IMR-90 (cell line): ENCODE results near the gene SPDYE4. TPM values are rescaled to one million over a fixed set of nuclear protein-coding genes. Genes with fewer than 3 reads are reported as not detected.

ENCODE experiments used
- ATAC-seq: fragments of 200-7000 bp; cut with Tn5 transposase; 2 replicates; pipeline ENCODE4 v1.9.1; 2020; ENCODE audit warnings: low read depth, mild to moderate bottlenecking, moderate library complexity
- BruUV-seq: library from RNA; stranded (reverse); fragments of 400-500 nt; replicated peaks from 2 replicates; lab custom pipeline; 2021; lab: Mats Ljungman, UMichigan
- CTCF ChIA-PET: fragments of 300-600 bp; formaldehyde crosslinking; extraction: SDS; loops from one replicate; lab custom pipeline; 2021; ENCODE audit warnings: antibody characterized with exemption; lab: Yijun Ruan, JAX
- POLR2A ChIA-PET: fragments of 300-600 bp; sonication (Branson Sonifier 250); formaldehyde crosslinking; loops from one replicate; lab custom pipeline; 2022; ENCODE audit warnings: antibody characterized with exemption; ENCODE audit not compliant: unreplicated experiment; lab: Charles Lee
- DNase-seq: peaks from one replicate; pipeline ENCODE4 v3.0.0; 2013
- H2AFZ ChIP-seq: replicated peaks from 2 replicates; pipeline ENCODE3; 2013; ENCODE audit warnings: low read length, mild to moderate bottlenecking; ENCODE audit not compliant: poor library complexity
- H2AK5ac ChIP-seq: 2 replicates; pipeline ENCODE4 v1.6.1; 2013; ENCODE audit warnings: low read depth, low read length, inconsistent platforms
- H2AK9ac ChIP-seq: replicated peaks from 2 replicates; pipeline ENCODE3; 2013; ENCODE audit warnings: mild to moderate bottlenecking, low read depth, low read length, moderate library complexity; ENCODE audit not compliant: poor library complexity
- H2BK120ac ChIP-seq: 2 replicates; pipeline ENCODE4 v1.6.1; 2013; ENCODE audit warnings: low read depth, low read length, inconsistent platforms
- H2BK15ac ChIP-seq: 3 replicates; pipeline ENCODE4 v1.6.1; 2013; ENCODE audit warnings: low read depth, low read length, inconsistent platforms
- H2BK20ac ChIP-seq: 2 replicates; pipeline ENCODE4 v1.6.1; 2013; ENCODE audit warnings: low read depth, mild to moderate bottlenecking, inconsistent platforms, low read length, moderate library complexity
- H2BK5ac ChIP-seq: 2 replicates; pipeline ENCODE4 v1.6.1; 2013; ENCODE audit warnings: mild to moderate bottlenecking, low read depth, low read length, inconsistent platforms; ENCODE audit not compliant: poor library complexity, severe bottlenecking
- H3K14ac ChIP-seq: replicated peaks from 2 replicates; pipeline ENCODE4 v1.6.1; 2013; ENCODE audit warnings: low read depth, low read length, inconsistent platforms
- H3K18ac ChIP-seq: 2 replicates; pipeline ENCODE4 v1.6.1; 2013; ENCODE audit warnings: low read depth, low read length, control low read depth
- H3K23ac ChIP-seq: 2 replicates; pipeline ENCODE4 v1.6.1; 2013; ENCODE audit warnings: low read depth, low read length, inconsistent platforms
- H3K27ac ChIP-seq: 2 replicates; pipeline ENCODE4 v1.5.1; 2013; ENCODE audit warnings: mild to moderate bottlenecking, control low read depth, low read length; ENCODE audit not compliant: insufficient read depth
- H3K27me3 ChIP-seq: 2 replicates; pipeline ENCODE4 v1.6.1; 2013; ENCODE audit warnings: low read length; ENCODE audit not compliant: control insufficient read depth, insufficient read depth
- H3K36me3 ChIP-seq: 2 replicates; pipeline ENCODE4 v1.6.1; 2013; ENCODE audit warnings: low read length, mixed read lengths; ENCODE audit not compliant: control insufficient read depth, insufficient read depth
- H3K4ac ChIP-seq: 2 replicates; pipeline ENCODE4 v1.6.1; 2013; ENCODE audit warnings: low read depth, low read length, inconsistent platforms
- H3K4me1 ChIP-seq: 2 replicates; pipeline ENCODE4 v1.6.1; 2013; ENCODE audit warnings: low read length, mixed read lengths; ENCODE audit not compliant: control insufficient read depth, insufficient read depth
- H3K4me2 ChIP-seq: 2 replicates; pipeline ENCODE4 v1.6.1; 2013; ENCODE audit warnings: low read depth, mild to moderate bottlenecking, control low read depth, low read length, moderate library complexity
- H3K4me3 ChIP-seq: 2 replicates; pipeline ENCODE4 v1.5.1; 2013; ENCODE audit warnings: low read depth, mild to moderate bottlenecking, control low read depth, low read length, moderate library complexity; ENCODE audit not compliant: insufficient read depth
- H3K56ac ChIP-seq: 2 replicates; pipeline ENCODE4 v1.6.1; 2013; ENCODE audit warnings: low read length, inconsistent platforms; ENCODE audit not compliant: insufficient read depth; ENCODE audit errors: extremely low read depth
- H3K79me1 ChIP-seq, 2 experiments: 2 replicates each; pipeline ENCODE4 v1.6.1; 2013; ENCODE audit warnings: low read length in 2 of 2, inconsistent platforms in 1 of 2, low read depth in 1 of 2
- H3K9ac ChIP-seq: 2 replicates; pipeline ENCODE4 v1.6.1; 2013; ENCODE audit warnings: low read depth, low read length, control low read depth
- H3K9me1 ChIP-seq: 2 replicates; pipeline ENCODE4 v1.6.1; 2013; ENCODE audit warnings: low read length, inconsistent platforms; ENCODE audit not compliant: insufficient read depth
- H3K9me3 ChIP-seq: 2 replicates; pipeline ENCODE4 v1.6.1; 2013; ENCODE audit warnings: low read length; ENCODE audit not compliant: control insufficient read depth, insufficient read depth
- H4K20me1 ChIP-seq: 2 replicates; pipeline ENCODE4 v1.6.1; 2013; ENCODE audit warnings: low read length, inconsistent platforms; ENCODE audit not compliant: insufficient read depth
- H4K5ac ChIP-seq: 2 replicates; pipeline ENCODE4 v1.6.1; 2013; ENCODE audit warnings: mild to moderate bottlenecking, low read depth, low read length, control low read depth
- H4K8ac ChIP-seq, 2 experiments: 2 replicates each; pipeline ENCODE4 v1.6.1; 2013; ENCODE audit warnings: low read depth in 2 of 2, low read length in 2 of 2, control low read depth in 1 of 2, inconsistent platforms in 1 of 2
- H4K91ac ChIP-seq: 2 replicates; pipeline ENCODE4 v1.6.1; 2013; ENCODE audit warnings: low read depth, low read length, inconsistent platforms; ENCODE audit not compliant: insufficient read depth
- ELK1 ChIP-seq: fragments of 150-350 bp; IDR thresholded peaks from 2 replicates; pipeline ENCODE4 v1.6.1; 2016; ENCODE audit warnings: low read depth, mild to moderate bottlenecking, low read length, moderate library complexity, borderline replicate concordance
- NFE2L2 ChIP-seq: fragments of 150-350 bp; IDR thresholded peaks from 2 replicates; pipeline ENCODE4 v1.6.1; 2016; ENCODE audit warnings: low read depth, mild to moderate bottlenecking, low read length
- RAD21 ChIP-seq: IDR thresholded peaks from 2 replicates; pipeline ENCODE4 v1.6.1; 2012; ENCODE audit warnings: low read length, improper control_type of control experiment
- WGBS, 2 experiments: methylation state at CpG; one replicate each; pipeline versions ENCODE4 v1.1.5 to v1.1.7; 2013; ENCODE audit warnings: missing lambda C conversion rate in 2 of 2; ENCODE audit not compliant: insufficient read length in 1 of 2; ENCODE audit errors: extremely low coverage in 2 of 2; 5-methylcytosine and 5-hydroxymethylcytosine counted together
- dilution Hi-C: fragments of 300-500 bp; cut with HindIII; formaldehyde crosslinking; loops from one replicate; pipeline ENCODE4 v1.14.3; 2018; ENCODE audit warnings: low sequenced_read_pairs; ENCODE audit not compliant: unreplicated experiment
- in situ Hi-C: fragments of 300-500 bp; cut with MboI; formaldehyde crosslinking; loops from 3 replicates; pipeline ENCODE4 v1.14.3; 2019; ENCODE audit warnings: low sequenced_read_pairs, inconsistent platforms, mixed read lengths
- intact Hi-C: fragments of 100-400 bp; cut with micrococcal nuclease; formaldehyde crosslinking; loops from 2 replicates; pipeline ENCODE4 v1.10.0; 2022
- polyA plus RNA-seq, 3 experiments: library from polyadenylated mRNA; depleted of rRNA; stranded (reverse); fragments of >200 nt; gene quantifications; 2 replicates each; pipeline ENCODE4 v1.2.3, GENCODE V29; 2012; ENCODE audit warnings: low replicate concordance in 1 of 3
- total RNA-seq: library from RNA; depleted of rRNA; stranded (reverse); fragments of >200 nt; gene quantifications from 2 replicates; pipeline ENCODE4 v1.2.3, GENCODE V29; 2012

Gene SPDYE4
- total and polyA plus RNA-seq, 2 of the 4 experiments (the other 2 are of a cell fraction) = not detected

GRCh38 chr17:8706431-8706830 is 51.9 kb downstream of the SPDYE4 start:
- CTCF ChIA-PET = no interaction called here
- BruUV-seq = no TSS peak
- H3K27me3 ChIP-seq = no peaks in the 10 kb centered on the region
- H3K4me3 ChIP-seq = no peak overlapping the region
- H3K56ac ChIP-seq = no peak overlapping the region
- no peaks in the 10 kb centered on the region for H3K9me1 ChIP-seq
- H3K79me1 ChIP-seq = no peaks in the 10 kb centered on the region
- no peak overlapping the region for H2AFZ ChIP-seq
- no peak overlapping the region for H3K14ac ChIP-seq
- no peak overlapping the region for H4K91ac ChIP-seq
- H3K4me2 ChIP-seq = no peak overlapping the region
- intact Hi-C loops (no loop called here), dilution Hi-C loops (no loop called here), in situ Hi-C loops (no loop called here)
- no peak overlapping the region for H3K18ac ChIP-seq
- H4K20me1 ChIP-seq = no peaks in the 10 kb centered on the region
- H3K36me3 ChIP-seq = no peaks in the 10 kb centered on the region
- no peak overlapping the region for H3K9ac ChIP-seq
- no peak for DNase-seq
- H4K5ac ChIP-seq = no peak overlapping the region
- no peaks in the 10 kb centered on the region for H3K9me3 ChIP-seq
- TF ChIP-seq RAD21 (no peak), NFE2L2 (no peak), ELK1 (no peak)
- no peaks in the 10 kb centered on the region for H3K4me1 ChIP-seq
- no peak overlapping the region for H2AK5ac ChIP-seq
- POLR2A ChIA-PET = no interaction called here
- H2AK9ac ChIP-seq = no peak overlapping the region
- H2BK20ac ChIP-seq = no peak overlapping the region
- no peak overlapping the region for H3K23ac ChIP-seq
- no peak overlapping the region for H3K4ac ChIP-seq
- no peak overlapping the region for H2BK15ac ChIP-seq
- no CpG with 5 or more reads among the region's 5 CpGs for WGBS, 2 experiments
- no peak overlapping the region for H4K8ac ChIP-seq
- H2BK120ac ChIP-seq = no peak overlapping the region
- H2BK5ac ChIP-seq = no peak overlapping the region
- H3K27ac ChIP-seq = no peak overlapping the region
- ATAC-seq = no peak
